Middle frontal gyrus (tissue), 1 donor: ENCODE results near the gene NR1D1.
"Not testable (repeated sequence)": the region's sequence is repeated elsewhere in the genome, so short reads cannot be mapped to it uniquely, and the experiment has no call there.

ENCODE experiments used
- DNase-seq: peaks from one replicate; pipeline ENCODE4 v3.0.0-alpha.2; 2015; ENCODE audit warnings: low spot score; ENCODE audit errors: extremely low spot score

NR1D1 gene

GRCh38 chr17:40100419-40100668, at the start of gene NR1D1:
Gene NR1D1 (minus strand): TSS chr17:40100589. CDS start chr17:40100094, 495 bp downstream.
- DNase-seq = no peak

- no peak for DNase-seq
Measured at GRCh38 chr17:40148527-40148926, 48.1 kb upstream of the NR1D1 start.

- no peak for DNase-seq
Measured at GRCh38 chr17:40145476-40145875, 45.1 kb upstream of the NR1D1 start.

DNA sequence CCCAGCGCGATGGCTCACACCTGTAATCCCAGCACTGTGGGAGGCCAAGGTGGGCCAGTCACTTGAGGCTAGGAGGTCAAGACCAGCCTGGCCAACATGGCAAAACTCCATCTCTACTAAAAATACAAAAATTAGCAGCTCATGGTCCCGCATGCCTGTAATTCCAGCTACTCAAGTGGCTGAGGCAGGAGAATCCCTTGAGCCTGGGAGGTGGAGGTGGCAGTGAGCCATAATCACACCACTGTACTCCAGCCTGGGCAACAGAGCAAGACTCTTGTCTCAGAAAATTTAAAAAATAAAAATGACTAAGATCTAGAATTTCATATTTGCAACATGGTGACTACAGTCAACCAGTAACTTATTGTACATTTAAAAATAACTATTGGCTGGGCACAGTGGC, 42.8 kb upstream of the NR1D1 start:
- not testable (repeated sequence) for DNase-seq

DNA sequence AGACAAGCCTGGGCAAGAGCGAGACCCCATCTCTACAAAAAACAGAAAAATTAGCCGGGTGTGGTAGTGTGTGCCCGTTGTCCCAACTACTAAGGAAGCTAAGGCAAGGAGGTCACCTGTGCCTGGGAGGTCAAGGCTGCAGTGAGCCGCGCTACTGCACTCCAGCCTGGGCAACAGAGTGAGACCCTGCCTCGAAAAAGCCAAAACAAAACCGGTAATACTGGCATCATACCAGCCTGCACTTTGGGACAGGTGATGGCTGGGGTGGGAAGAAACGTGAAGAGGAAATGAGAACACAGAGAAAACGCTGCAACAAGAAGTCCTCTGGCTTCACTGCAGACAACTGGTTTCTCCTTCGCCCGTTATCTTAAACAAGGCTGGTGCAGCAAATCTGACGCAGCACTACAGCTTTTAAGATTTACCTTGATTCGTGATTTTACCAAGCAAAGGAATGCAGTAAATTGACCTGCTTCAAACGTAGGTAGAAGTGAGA, 39.2 kb upstream of the NR1D1 start:
- DNase-seq = no peak

GRCh38 chr17:40135817-40136216, 35.4 kb upstream of the NR1D1 start:
- DNase-seq = no peak

DNA sequence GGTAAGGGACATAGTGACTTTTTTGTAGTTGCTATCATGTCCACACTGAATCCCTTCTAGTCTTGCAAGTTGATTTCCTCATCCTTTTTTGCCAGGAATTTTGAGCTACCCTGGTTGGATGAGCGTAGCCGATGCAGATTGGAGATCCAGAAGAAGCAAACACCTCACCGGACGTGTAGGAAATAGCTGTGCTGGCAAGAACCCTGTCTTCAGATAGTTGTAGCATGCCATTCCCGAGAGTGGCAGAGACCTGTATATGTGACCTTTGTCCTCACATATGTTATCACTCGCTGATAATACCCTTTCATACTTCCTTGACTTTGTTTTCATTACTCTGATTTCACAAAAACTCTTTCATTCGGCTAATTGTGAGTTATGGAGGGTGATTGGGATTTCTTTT, 33.8 kb upstream of the NR1D1 start:
- DNase-seq = no peak

DNA sequence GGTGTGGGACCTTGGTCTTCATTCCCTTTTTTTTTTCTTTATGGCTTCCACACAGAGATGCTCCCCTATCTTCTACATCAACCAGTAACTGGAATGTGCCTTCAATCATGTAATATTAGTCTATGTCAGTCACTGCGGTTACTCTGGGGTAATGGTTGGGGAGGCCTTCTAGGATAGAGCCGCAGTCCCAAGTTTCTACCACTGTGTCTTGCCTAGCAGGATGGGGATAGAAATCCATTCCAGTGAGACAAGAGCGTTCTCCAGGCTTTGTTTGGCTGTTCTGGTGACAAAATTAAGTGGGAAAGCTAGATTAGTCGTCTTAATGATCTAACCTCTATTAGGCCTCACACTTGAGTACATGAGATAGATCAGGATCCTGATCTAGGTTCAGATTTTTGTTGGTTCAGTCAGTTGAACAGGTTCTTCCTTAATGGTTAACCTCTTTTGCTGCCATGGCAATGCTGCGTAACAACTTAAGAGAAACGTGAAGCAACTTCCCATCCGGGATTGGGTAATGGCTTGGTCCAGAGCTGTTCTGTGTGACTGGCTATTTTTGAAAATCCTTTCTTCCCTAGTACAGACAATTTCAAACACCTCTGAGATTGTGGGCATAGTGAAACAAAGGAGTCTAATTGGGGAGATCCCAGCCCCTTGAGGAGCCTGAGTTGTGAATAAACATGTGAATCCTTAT, 30.1 kb upstream of the NR1D1 start:
- no peak for DNase-seq

- no peak for DNase-seq
Measured at GRCh38 chr17:40129498-40129897, 29.1 kb upstream of the NR1D1 start.

DNA sequence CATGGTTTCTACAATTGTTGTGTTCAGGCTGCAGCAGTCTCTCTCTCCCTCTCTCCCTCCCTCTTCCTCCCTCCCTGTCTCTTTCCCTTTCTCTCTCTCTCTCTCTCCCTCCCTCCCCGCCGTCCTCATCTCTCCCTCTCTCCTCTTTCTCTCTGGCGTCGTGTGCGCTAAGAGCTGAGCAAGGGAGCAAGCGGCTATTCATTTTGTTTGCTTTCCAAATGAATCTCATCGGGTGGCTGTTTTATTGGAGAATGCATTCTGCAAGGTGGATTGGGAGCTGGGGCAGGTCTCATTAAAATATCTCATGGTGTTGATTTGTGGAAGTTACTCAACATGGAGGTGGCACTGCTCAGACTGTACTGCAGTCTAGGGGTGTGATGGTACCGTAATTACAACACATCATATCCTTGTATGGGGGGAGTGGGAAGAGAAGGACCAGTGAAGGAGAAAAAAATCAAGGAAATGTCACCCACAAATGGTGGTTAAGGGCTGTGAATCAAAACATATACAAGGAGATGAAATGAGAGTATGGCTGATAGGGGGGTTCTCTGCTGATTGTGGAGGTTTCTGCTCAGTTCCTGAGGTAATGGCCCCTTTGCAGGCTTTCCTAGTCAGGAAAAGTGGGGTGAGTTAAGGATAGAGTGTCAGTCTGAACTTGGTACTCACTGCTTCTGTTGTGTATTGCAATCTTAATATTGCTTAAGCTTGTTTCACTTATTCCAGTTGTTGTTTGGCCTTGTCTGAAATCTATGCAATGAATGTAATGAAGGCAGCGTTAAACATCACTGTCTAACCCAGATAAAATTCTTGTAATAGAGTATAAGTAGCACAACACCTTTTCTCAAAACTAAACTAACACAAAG, 24.1 kb upstream of the NR1D1 start:
- DNase-seq = no peak

GRCh38 chr17:40123811-40124114, 23.4 kb upstream of the NR1D1 start:
- no peak for DNase-seq

DNA sequence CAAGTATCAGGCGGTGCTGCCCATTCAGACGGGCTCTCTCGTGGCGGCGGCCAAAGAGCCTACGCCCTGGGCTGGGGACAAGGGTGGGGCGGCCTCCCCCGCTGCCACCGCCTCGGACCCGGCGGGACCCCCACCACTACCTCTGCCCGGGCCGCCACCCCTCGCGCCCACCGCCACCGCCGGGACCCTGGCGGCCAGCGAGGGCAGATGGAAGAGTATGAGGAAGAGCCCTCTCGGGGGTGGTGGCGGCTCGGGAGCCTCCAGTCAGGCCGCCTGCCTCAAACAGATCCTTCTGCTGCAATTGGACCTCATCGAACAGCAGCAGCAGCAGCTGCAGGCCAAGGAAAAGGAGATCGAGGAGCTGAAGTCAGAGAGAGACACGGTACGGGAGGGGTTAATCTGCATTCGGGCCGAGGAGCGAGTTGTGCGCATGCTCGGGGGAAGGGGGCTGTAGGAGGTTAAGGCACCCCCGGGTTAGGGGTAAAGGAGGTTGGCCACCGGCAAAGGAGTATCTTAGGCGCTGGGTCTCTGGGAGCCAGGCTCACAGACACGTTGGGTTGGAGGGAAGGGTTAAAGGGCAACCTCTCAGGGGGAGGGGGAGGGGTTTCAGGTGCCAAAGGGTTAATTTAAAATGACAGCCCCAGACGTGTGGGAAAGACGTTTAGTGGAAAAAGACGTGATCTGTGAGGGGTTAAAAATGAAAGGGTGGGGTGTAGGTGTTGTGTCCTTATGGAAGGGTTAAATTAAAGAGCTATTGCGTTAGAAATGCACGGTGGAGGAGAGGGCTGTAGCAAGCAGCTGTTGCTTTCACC, 22.8 kb upstream of the NR1D1 start:
- no peak for DNase-seq

GRCh38 chr17:40122136-40122998, 22.0 kb upstream of the NR1D1 start:
- DNase-seq = no peak

- DNase-seq = peak; percentile 71
Measured at GRCh38 chr17:40121181-40122135, 21.1 kb upstream of the NR1D1 start, which contains the start of gene MSL1. Gene MSL1 (plus strand): TSS chr17:40121971. CDS start chr17:40122613, 642 bp downstream.

GRCh38 chr17:40115101-40115436, 14.7 kb upstream of the NR1D1 start:
- DNase-seq = no peak

DNA sequence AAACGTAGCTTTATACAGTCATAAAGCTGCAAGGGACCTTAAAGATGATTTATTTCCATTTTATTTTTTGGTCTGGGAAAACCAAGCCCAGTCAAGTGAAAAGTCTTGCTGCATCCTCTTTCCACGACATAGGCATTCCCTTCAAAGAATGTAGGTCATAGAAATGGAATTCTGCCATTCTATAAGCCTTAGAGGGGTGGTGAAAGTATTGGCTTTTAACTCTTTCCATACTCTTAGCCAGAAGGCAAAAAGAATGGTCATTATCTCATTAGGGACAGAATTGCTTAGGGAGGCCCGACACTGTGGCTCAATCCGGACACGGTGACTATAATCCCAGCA, 13.5 kb upstream of the NR1D1 start:
- no peak for DNase-seq

DNA sequence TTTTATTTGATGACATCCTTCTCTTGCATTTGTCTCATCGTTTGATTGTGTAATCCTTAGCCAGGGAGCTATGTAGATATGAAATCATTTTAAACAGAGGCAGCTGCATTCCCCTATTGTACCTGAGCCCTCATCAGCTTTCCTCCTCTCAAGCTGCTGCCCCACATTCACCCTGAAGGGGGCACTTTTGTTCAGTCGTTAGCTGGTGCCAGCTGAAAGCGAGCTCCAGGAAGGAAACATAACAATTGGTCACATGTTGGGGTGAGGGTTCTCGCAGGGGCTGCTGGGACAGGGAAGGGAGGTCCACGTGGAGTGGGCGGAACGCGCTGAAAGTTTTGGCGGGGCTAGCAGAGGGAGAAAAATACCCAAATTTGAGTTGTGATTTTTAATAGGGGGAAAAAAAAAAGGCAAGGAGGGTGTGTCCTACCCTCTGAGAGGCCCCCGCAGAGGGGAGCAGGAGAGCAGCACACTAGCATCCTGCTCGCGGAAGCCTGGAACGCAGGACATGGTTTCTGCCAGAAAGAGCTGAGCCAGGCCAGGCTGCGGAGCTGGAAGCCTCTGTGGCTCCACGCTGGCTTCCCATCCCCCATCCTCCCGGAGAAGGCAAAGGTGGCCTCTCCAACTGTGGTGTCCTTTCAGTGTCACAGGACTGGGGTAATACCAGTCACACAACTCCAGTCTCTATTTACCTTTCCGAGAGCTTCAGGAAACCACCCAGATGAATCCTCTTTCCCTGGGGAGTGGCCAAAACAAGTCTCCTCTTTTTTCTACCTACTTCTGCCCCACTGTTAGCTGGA, 12.9 kb upstream of the NR1D1 start:
- DNase-seq = peak; percentile 93

DNA sequence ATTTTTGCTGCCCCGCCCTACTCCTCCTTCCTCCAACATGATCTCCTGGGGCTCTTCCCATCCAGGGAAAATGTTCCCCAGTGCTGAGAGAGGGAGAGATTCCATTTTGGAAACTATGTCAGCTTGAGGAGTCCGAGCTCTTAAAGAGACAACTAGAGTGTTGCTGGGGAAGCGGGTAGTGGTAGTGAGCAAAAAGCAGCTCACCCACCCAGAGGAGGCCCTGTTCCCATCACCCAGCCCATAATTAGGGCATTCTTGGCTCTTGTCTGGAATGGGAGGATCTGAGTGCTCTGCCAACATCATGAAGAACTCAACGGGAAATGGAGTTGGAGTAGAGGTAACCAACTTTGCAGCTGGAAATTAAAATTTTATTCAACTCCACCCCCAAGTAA, 12.3 kb upstream of the NR1D1 start:
- DNase-seq = no peak

DNA sequence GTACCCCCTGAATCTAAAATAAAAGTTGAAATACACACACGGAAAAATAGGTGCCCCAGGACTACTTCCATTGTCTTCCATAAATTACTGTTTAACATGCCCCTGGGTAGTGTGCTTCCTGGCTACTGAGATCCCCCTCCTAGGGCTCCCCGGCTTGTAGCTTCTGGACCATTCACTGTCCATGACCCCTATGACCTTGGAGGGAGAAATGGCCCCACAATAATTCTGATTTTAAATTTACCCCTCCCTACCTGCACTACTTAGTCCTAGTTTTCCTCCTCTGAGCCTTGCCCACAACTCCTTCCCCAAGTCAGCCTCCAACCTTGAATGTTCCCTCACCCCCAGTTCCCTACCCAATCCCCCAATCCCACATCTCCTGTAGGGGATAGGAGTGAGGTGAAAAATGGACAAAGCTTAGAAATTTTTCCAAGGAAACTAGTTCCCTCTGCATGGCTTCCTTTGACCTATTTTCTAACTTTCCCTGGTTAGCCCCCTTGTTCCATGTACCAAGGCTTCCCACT, 11.9 kb upstream of the NR1D1 start:
- no peak for DNase-seq
